Activated CD4-positive, CD25-positive, alpha-beta regulatory T cell treated with anti-CD3 and anti-CD28 coated beads, Interleukin-2, amount 50 U/mL, for 72 hours (primary cell): ENCODE data around the gene ST8SIA4.

Experiments
- DNase-seq: peaks from one replicate; pipeline ENCODE4 v3.0.0; 2021

Gene ST8SIA4, protein sequence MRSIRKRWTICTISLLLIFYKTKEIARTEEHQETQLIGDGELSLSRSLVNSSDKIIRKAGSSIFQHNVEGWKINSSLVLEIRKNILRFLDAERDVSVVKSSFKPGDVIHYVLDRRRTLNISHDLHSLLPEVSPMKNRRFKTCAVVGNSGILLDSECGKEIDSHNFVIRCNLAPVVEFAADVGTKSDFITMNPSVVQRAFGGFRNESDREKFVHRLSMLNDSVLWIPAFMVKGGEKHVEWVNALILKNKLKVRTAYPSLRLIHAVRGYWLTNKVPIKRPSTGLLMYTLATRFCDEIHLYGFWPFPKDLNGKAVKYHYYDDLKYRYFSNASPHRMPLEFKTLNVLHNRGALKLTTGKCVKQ

DNA sequence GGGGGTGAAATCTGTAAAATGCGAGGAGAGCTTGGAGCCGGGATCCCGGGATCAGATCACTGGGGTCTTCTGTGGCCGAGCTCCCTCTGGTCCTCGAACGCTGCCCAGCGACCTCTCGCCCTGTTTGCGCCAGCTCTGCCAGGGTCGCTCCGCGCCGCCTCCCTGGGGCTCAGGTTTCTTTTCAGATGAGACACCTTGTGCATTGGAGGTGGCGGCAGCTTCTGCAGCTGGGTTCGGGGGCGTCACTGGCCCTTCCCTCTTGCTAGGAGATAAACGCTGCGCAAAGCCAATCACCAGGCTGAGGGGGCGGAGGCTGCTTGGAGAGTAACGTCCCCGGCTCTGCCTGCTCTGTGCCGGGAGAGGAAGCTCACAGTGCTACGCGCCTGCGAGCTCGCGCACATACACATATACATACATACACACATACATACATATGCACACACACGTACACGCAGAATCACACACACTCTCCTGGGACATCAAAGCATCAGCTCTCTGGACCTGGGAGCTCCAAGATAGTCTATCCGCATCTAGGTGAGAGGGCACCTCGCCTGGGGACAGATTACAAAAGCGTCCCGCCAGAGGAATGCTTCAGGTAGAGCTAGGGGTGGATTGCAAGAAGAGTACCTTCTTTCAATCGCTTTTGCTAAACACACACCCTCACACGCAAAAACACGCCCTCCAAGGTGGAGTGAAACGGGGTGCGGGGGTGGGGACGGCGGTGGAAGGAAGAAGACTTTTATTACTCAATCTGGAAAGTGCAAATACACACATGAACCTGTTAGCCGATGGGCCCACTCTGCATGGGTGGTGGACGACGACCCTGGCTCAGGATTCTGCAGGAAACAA lies at the start of gene ST8SIA4:
ST8SIA4 (minus strand) TSS at position 244 of the 849 bp plus-strand sequence. CDS start 327 bp downstream, outside the sequence.
- peak; percentile 84 for DNase-seq

DNA sequence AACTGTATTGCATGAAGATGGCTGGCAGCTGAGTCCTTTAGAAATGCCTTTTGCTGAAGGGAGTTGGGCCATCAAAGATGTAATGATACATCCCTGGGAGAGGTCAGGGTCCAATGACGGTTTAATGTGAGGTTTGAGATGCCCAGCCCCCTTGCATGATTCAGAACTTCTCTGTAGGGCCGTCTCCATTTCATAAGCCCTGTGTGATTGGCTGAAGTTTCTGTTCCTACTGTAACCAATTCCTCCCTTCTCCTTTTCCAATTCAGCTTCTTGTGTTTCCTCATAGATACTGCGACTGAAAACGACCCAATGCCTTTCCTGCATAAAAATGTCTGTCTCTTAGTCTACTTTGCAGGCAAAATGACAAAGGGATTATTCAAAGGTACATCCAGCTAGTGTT lies 47.9 kb upstream of the ST8SIA4 start:
- DNase-seq, result no peak

DNA sequence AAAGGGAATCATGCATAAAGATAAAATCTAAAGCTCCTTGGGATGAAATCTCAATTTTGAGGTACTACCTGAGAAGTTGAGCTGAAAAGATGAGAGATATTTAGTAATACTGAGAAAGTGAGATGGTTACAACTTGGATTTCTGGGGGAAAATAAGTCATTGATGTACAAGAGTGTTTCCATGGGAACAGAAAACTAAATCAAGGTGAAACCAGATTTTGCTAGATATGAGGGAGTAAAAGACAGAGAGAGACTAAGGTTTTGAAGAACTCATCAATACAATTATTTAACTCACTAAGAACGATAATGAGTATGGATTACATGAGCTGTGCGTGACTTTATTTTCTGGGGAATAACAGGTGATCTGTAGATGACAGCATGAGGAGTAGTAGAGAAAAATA lies 10.2 kb upstream of the ST8SIA4 start:
- DNase-seq, result no peak

DNA sequence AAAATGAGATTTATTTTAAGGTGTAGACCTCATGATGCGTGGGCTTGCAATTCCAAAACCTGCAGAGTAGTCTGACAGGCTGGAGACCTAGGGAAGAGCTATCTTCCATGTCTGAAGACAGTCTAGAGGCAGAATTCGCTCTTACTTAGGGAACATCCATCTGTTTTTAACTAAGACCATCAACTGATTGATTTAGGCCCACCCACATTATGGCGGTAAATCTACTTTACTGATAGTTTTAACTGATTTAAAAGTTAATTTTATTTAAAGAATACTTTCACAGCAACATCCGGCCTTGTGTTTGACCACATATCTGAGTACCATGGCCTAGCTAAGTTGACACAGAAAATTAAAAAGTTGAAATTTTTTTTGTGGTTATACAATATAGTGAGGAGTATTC lies 6.0 kb upstream of the ST8SIA4 start:
- DNase-seq, result no peak

DNA sequence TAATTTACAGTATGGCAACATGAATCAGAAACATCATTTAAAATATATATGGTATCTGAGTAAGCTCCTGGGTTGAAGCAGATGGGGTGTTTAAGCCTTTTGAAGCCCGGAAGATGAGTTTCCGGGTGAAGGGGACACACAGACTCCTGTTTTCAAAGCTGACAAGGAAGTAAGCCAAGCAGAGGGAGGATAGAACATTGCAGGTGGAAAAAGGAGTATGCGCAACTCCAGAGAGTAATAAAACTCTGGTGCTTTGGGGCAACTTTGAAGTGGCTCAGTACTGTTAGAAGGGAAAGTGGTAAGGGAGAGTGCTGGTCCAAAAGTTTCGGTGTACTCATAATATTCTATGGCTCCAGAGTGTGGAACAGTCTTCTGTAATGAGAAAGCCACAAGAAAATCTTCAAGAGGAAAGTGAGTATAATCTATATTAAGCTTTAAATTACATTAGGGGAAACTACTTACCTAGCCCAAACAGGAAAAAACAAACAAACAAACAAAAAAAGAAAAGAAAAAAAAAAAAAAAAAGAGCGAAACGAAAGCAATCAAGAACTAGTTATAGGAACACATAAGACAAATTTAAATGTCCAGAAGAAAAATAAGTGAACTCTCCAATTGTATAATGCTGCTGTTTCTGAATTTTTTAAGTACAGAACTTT lies 2.3 kb upstream of the ST8SIA4 start:
- no peak for DNase-seq

DNA sequence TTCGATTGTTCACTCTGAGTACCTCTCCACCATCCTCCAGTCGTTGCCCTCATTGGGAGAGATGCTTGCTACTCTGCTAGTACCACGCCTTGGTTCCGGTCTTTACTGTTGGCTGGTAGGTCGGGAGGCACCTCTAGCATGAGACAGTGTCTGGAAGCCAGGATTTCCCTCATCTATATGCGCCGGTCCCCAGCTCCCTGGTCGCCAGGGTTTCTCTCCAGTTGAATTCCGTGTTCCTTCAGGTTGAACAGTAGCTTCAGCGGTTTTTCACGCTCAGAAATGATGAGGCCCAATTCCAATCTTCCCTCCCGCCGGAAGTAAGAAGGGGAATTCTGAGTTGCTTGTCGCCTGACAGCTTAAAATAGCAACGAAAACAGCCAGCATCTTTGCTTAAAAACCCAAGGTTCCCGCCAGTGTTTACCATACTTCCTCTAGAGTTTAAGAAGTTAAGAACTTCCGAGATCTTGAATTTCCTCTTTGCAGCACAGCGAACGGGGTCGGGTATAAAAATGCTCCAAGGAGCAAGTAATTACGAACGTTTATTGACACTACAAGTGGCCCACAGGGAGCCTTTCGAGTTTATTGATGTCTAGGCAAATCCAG lies 1.3 kb upstream of the ST8SIA4 start:
- DNase-seq, result peak; percentile 46

DNA sequence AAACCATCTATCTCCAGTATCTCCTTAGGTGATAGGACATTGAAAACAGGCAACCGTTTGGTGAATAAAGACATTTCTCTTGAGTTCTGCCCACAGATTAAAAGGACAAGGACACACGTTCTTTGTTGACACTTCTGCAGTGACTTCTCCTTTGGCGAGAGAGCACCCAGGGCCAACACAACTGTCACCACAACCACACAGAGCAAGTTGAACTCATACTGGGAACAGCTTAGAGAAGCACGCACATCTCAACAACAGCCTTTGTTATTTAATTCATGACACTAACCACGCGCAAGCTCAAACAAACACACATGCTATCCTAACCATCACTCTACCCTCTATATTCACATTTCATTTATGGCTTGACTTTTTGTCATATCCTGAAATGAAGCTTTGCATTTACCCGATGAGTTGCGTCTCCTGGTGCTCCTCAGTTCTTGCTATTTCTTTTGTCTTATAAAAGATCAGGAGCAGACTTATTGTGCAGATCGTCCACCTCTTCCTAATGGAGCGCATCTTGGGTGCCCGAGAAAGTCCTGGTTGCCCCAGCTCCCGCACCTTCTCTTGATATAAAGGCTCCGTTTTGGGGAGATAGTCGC lies 543 bp downstream of the ST8SIA4 start:
- peak; percentile 43 for DNase-seq

DNA sequence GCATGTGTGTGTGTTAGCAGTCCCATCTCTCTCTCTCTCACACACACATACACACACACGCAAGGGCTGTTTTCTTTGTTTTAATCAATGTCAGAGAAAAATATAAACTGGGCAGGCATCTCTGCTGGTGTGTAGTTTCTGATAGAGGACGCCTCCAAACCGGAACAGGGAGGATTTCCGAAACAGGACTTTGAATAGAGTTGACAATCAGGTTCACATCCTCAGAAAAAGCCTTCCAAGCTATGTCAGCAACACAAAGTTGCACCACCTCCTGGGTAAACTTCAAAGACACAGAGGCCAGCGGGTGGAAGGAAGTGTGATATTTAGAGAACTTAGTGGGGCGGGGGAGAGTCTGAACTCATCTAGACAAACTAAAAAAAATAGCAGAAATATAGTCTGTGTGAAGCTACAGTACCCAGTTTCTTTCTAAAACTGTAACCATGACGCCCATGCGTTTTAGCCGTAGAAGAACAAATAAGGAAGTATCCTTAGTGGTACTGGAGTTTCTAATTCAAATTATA lies 1.2 kb downstream of the ST8SIA4 start:
- peak; percentile 43 for DNase-seq

DNA sequence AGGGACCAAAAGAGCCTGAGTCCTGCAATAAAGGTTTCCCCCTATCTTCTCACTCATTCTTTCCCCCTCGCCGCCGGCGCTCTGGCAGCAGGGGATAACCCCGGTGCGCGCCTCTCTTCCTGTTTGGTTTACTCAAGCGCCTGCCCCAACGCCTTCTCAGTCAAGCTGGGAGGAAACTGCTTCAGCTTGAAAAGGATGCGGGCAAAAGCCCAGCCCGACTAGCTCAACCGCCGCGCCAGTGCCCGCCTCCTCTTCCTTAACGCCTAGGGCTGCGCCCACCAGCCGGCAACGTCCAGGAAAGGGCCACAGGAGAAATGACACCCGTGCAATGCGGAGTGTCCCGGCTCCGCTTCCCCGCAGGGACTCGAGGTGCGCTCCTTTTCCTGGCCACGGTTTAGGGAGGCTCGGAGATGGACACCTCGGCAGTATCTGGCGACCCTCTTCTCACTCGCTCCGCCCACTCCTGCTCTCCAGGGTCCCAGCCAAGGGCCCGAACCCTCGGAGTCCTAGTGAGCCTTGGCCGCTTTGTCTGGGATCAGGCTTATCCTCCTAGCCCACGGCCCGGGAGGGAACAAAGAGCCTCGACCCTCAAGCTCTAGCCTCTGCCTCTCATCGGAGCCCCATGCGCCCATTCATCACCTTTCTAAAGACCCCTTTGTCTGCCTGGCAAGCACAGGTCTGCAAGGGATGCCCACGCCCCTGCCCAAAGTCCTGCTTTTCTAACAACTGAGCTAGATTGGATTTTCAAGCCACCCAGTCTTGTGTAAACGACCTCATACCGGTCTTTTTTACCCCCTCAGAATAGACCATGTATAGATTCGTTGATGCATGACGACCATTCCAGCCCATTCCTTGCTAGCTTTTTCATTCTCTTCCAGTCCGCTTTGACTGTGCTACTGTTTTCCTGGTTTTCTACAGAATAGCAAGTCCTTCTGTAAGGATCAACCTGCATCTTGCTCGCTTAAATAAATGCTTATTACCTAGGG lies 2.0 kb downstream of the ST8SIA4 start:
- peak; percentile 86 for DNase-seq

DNA sequence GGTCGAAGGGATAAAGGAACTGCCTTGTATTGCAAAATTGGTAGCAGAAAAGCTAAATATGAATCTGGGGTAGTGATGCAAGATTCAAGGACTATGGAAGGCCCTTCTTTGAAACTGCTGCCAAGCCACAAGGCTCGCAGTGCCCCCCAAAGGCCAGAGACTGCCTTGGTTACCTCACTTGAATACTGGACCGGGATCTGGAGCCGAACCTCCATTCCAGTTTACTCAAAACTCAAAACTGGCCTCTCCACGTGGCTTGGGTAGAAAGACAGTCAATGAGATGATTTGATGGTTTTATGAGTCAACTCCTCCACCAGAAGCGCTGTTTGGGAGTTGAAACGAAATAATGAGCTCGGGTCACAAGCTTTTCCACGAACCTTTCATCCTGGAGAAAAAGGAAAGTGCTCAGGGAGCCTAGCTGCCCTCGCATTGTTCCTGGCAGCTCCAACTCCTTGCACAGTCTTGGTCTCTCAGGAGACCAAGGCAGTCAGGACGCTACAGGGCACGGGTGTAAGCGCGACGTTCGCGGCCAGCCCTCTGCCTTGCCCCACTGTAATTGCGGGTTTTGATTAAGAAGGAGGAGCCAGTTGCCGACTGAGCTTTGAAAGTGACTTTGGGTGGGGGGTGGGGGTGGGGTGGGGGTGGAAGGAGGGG lies 2.8 kb downstream of the ST8SIA4 start:
- DNase-seq, result no peak

DNA sequence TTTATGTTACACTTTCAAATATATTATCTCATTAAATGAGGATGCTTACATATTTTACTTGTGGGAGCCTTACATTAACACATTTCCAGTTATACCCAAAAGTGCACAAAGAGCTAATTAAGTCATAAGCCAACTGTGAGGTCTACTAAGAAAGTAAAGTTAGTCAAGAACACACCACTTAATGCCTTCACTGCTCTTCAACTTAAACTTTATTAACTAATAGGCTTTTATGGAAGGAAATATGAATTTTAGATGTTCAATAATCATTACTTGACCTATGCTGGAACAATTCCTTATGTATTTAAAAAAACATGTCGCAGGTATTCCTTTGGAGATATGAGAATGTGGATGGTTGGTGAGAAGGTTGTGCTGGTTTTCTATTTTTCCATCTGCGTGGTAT lies 3.4 kb downstream of the ST8SIA4 start:
- no peak for DNase-seq

DNA sequence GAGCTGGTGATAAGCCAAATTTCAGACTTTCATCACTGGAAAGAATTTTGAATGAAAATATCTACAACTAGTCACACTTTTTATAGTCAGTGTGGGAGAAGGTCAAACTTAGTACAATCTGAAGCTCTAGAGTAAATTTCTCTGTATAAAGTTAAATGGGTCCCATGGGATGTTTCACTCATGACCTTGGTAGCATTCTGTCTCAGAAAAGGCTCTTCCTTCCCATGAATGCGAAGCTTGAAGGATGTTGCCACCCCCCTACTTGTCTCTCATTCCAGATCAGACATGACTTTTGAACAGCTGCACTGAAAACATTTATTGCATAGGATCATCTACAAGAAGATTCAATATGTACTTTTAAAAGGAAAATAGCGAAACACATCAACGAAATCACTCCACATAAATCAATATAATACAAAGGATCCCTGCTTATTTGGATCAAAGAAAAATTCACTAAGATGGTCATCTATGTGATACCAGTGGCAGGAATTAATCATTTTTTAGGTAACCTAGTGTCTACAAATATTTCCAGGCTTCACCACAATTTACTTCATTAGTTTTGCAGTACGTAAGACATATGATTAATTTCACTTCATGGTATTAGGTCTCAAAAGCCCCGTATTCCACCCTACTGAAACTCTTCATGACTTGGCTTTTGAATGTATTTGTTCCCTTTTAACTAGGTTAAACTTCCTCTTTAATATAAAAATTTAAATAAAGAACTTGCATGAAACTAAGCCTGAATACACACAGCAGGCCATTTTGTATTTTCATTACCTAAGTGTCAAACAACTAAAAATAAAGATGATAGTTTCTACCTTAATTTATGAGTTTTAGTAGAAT lies 4.4 kb downstream of the ST8SIA4 start:
- DNase-seq, result no peak

DNA sequence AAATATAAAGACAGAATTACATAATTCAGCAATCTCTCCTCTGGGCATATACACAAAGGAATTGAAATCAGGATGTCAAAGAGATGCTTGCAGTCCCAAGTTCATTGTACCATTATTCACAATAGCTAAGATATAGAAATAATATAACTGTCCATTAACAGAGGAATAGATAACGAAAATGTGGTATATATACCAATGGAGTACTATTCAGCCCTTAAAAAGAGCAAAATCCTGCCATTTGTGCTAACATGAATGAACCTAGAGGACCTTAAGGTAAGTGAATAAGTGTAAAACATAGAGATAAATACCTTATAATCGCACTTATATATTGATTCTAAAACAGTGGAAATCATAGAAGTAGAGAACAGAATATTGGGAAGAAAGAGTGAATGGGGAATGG lies 7.0 kb downstream of the ST8SIA4 start:
- DNase-seq, result no peak

DNA sequence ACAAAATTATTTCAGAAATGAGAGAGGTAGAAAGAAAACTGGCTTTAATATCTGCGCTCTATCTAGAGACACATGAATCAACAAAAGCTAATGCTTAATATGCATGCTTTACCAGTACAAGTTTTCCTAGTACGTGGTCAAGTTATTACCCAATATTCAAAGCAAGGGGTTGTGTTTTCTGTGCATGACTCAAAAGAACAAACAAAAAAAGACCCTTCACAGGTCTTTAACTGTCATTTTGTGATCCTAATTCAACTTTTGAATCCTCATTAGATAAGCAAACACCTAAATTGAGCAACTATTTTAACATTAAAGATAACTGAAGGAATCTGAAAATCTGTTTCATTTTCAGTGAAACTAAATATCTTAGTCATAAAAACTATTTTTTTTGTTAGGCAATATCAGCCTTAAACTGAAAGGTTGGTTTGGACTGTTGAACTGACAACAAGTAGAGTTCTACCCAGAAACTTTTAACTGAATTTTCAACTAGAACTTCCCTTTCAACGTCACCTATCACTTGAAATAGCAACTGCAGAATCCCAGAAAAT lies 12.5 kb downstream of the ST8SIA4 start:
- DNase-seq, result no peak

DNA sequence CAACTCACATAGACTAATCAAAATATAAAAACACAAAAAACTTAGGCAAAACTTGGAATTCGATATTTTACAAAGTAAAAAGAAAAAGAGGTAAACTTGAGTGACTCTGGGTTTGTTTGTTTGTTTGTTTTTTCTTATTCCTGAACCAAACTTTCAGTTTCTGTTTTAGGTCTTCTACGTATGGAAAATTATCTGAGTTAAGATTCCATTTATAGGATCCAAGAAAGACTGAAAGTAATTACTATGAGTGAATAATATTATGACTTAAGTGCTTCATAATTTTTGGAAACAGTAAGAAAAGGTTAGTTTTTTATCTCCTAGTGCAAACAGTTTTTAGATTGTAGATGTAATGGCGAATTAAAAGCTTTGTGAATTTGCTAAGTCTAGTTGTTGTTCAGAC lies 13.2 kb downstream of the ST8SIA4 start:
- DNase-seq, result no peak

DNA sequence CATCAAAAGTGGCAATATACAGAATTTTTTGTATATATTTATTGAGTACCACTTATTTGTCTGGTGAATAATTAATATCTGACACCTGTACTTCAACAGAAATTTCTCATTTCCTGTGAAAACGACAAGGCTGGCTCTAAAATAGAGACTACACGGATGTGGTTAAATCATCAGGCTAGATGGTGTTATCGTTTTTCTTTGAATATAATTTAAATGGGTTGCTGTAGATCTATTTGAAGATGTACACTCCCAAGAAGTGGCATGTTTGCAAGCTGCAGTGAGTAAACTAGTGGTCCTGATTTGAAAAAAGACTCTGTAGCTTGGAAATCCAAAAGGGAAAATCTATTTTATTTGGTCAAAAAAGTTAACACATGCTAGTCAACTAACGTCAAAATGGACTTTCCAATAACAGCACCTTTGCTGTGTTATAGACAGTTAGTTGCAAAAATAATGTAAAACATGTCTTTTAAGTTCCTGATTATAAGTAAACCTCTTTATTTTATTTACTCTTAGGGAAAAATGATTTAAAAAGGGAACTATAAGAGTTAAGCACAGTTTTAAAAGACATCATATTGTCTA lies 13.8 kb downstream of the ST8SIA4 start:
- no peak for DNase-seq

DNA sequence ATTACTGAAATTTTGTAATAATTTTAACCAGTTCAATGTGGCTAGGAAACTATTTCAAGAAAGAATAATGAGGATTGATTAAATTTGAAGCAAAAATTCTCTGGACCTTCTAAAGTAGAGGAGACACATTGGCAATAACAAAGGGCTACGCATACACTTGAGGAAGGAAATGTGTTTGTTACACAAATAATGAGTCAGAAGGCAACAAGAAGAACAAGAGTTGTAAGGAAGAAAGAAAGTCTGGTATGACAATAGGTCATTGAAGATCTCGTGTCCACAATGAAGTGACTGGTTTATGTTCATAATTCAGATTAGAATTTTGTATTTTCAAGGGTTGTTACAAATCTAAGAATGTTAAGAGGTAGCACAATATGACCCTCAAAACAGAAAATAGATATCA lies 25.8 kb downstream of the ST8SIA4 start:
- DNase-seq, result no peak

DNA sequence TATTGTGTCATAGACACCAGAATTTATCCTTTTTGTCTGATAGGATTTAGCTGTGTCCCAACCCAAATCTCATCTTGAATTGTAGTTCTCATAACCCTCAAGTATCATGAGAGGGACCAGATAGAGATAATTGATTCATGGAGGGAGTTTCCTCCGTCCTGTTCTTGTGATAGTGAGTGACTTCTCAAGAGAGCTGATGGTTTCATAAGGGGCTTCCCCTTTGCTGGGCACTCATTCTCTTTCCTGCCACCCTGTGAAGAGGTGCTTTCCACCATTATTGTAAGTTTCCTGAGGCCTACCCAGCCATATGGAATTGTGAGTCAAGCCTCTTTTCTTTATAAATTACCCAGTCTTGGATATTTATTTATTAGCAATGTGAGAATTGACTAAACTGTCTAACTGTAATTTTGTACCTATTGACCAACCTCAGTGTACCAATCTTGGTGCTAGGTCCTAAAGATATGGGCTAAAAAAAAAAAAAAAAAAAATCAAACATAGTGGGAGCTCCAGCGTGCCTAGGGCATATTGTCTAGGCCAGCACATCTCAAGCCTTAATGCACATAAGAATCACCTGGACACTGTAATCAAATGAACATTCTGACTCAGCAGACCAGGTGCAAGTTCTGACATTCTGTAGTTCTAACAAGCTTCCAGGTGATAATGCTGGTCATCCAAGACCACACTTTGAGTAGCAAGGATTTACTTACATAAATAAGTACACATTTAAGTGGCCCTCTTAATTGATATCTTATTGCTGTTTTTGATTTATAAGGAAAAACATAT lies 30.5 kb downstream of the ST8SIA4 start:
- DNase-seq, result no peak
